ENCODE measurements around the gene CMTM8. TPM values are rescaled to one million over a fixed set of nuclear protein-coding genes. Genes with fewer than 3 reads are reported as not detected.
A peak's percentile ranks its signal among the peaks of the same experiment; 100 is the strongest.

CMTM8 gene
- total RNA-seq, 2 experiments from 2014 or later: 6.1 to 7.5 TPM

- Histone ChIP-seq H3K36me3 (ENCODE audit: insufficient read depth, low read length) (no peaks in the 10 kb centered on the region), H3K4me1 (ENCODE audit: insufficient read depth, low read length) (peaks cover 47% of the 10 kb centered on the region), H3K9me3 (ENCODE audit: control insufficient read depth in 1 of 2, insufficient read depth in 1 of 2, low read length in 2 of 2) (no peaks in the 10 kb centered on the region), H3K4me3 (ENCODE audit: low read length) (peak within 1 kb of the TSS; percentile 92), H3K27me3 (ENCODE audit: control insufficient read depth in 1 of 2, insufficient read depth in 2 of 2, low read length in 2 of 2) (no peaks in the 10 kb centered on the region), H3K27ac (ENCODE audit: low read depth in 1 of 2, low read length in 2 of 2) (peak within 1 kb of the TSS; percentile 77 to 79)
- ATAC-seq (ENCODE audit: poor library complexity) (peak; percentile 54), DNase-seq (peak; percentile 32 to 81 (median 52))
- CTCF ChIA-PET: interaction anchor here (0.9 to 3.6 kb wide), 3 partner anchors 17 to 76 kb away, joined by 3 to 18 read pairs (median 3); no protein-coding TSS in a partner anchor
- intact Hi-C loops (cut with DNase I, micrococcal nuclease): loop anchor here in 1 of 2 experiments (2.0 kb wide), 1 partner anchor 65 kb away; no protein-coding TSS in a partner anchor
- no peak for TF ChIP-seq CTCF (IDR thresholded peaks at IDR 0.05)
- Mint-ChIP-seq H3K27me3 (no peaks in the 10 kb centered on the region), H3K4me1 (ENCODE audit: low read depth) (peaks cover 61% of the 10 kb centered on the region), H3K9me3 (no peaks in the 10 kb centered on the region), H3K36me3 (ENCODE audit: low read depth) (peaks cover 17% of the 10 kb centered on the region), H3K4me3 (peak within 1 kb of the TSS; percentile 97), H3K27ac (peak within 1 kb of the TSS; percentile 91)
- POLR2A ChIA-PET: interaction anchor here (0.6 to 3.1 kb wide), 21 partner anchors 9 to 214 kb away, joined by 3 to 26 read pairs (median 6); no protein-coding TSS in a partner anchor
Measured at GRCh38 chr3:32391643-32392535, 153.4 kb downstream of the CMTM8 start, which contains the start of gene CMTM7. Gene CMTM7 (plus strand): TSS chr3:32391853. CDS start chr3:32391907, 54 bp downstream.

GRCh38 chr3:32392536-32393302 lies 154.2 kb downstream of the CMTM8 start:
- TF ChIP-seq CTCF (IDR thresholded peaks at IDR 0.05): no peak
- intact Hi-C loops (cut with DNase I, micrococcal nuclease): loop anchor here in 1 of 2 experiments (2.0 kb wide), 1 partner anchor 64 kb away; no protein-coding TSS in a partner anchor
- CTCF ChIA-PET: interaction anchor here (3.6 kb wide), 1 partner anchor 75 kb away, joined by 18 read pairs; no protein-coding TSS in a partner anchor
- POLR2A ChIA-PET: interaction anchor here (0.6 to 3.1 kb wide), 9 partner anchors 9 to 75 kb away, joined by 3 to 24 read pairs (median 12); no protein-coding TSS in a partner anchor
- Mint-ChIP-seq H3K27me3 (no peaks in the 10 kb centered on the region), H3K9me3 (no peaks in the 10 kb centered on the region), H3K27ac (peak overlapping the region; percentile 90), H3K4me1 (ENCODE audit: low read depth) (peaks cover 64% of the 10 kb centered on the region), H3K36me3 (ENCODE audit: low read depth) (peaks cover 17% of the 10 kb centered on the region), H3K4me3 (peak overlapping the region; percentile 97)
- Histone ChIP-seq H3K36me3 (ENCODE audit: insufficient read depth, low read length) (no peaks in the 10 kb centered on the region), H3K27me3 (ENCODE audit: control insufficient read depth in 1 of 2, insufficient read depth in 2 of 2, low read length in 2 of 2) (no peaks in the 10 kb centered on the region), H3K27ac (ENCODE audit: low read depth in 1 of 2, low read length in 2 of 2) (peak overlapping the region; percentile 77 to 79), H3K9me3 (ENCODE audit: control insufficient read depth in 1 of 2, insufficient read depth in 1 of 2, low read length in 2 of 2) (no peaks in the 10 kb centered on the region), H3K4me3 (ENCODE audit: low read length) (peak overlapping the region; percentile 92), H3K4me1 (ENCODE audit: insufficient read depth, low read length) (peaks cover 47% of the 10 kb centered on the region)
- ATAC-seq (ENCODE audit: poor library complexity) (peak; percentile 40), DNase-seq (peak in 6 of 14 experiments; percentile 16 to 62 (median 38))

DNA sequence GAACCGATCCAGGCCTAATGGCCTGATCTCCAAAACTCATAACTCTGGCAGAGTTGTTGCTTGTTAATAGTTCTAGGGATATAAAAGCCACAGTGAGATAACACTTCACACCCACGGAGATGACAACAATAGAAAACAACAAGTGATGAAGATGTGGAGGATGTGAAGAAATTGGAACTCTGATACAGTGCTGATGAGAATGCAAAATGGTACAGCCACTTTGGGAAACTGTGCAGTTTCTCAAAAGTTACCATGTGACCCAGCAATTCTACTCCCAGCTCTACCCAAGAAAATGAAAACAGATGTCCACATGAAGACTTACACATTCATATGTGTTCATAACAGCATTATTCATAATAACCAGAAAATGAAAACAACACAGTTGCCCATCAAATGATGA lies 157.0 kb downstream of the CMTM8 start:
- no peak for TF ChIP-seq CTCF (IDR thresholded peaks at IDR 0.05)
- H3K4me1 Mint-ChIP-seq (ENCODE audit: low read depth): peaks cover 75% of the 10 kb centered on the region
- H3K36me3 ChIP-seq (ENCODE audit: insufficient read depth, low read length): no peaks in the 10 kb centered on the region
- POLR2A ChIA-PET: interaction anchor here (0.8 to 2.4 kb wide), 8 partner anchors 19 to 73 kb away, joined by 3 to 16 read pairs (median 4); no protein-coding TSS in a partner anchor
- H3K36me3 Mint-ChIP-seq (ENCODE audit: low read depth): peaks cover 17% of the 10 kb centered on the region
- CTCF ChIA-PET: interaction anchor here (0.8 to 7.6 kb wide), 3 partner anchors 19 to 72 kb away, joined by 3 to 49 read pairs (median 5); no protein-coding TSS in a partner anchor
- H3K27ac Mint-ChIP-seq: peak overlapping the region; percentile 90
- peak overlapping the region in 1 of 2 donors; percentile 40 for H3K27ac ChIP-seq (ENCODE audit: low read depth in 1 of 2, low read length in 2 of 2)
- no peaks in the 10 kb centered on the region for H3K9me3 Mint-ChIP-seq
- H3K27me3 Mint-ChIP-seq: no peaks in the 10 kb centered on the region
- H3K9me3 ChIP-seq (ENCODE audit: control insufficient read depth in 1 of 2, insufficient read depth in 1 of 2, low read length in 2 of 2): no peaks in the 10 kb centered on the region
- H3K4me3 Mint-ChIP-seq: no peak overlapping the region
- peaks cover 56% of the 10 kb centered on the region for H3K4me1 ChIP-seq (ENCODE audit: insufficient read depth, low read length)
- no peaks in the 10 kb centered on the region for H3K27me3 ChIP-seq (ENCODE audit: control insufficient read depth in 1 of 2, insufficient read depth in 2 of 2, low read length in 2 of 2)
- ATAC-seq (ENCODE audit: poor library complexity): no peak
- H3K4me3 ChIP-seq (ENCODE audit: low read length): no peak overlapping the region
- intact Hi-C loops (cut with DNase I, micrococcal nuclease): loop anchor here (2.0 to 5.0 kb wide), 4 partner anchors 19 to 93 kb away; no protein-coding TSS in a partner anchor
- DNase-seq: peak in 1 of 14 experiments; percentile 31
